ENCODE measurements around the gene RANBP6.

Gene RANBP6

DNA sequence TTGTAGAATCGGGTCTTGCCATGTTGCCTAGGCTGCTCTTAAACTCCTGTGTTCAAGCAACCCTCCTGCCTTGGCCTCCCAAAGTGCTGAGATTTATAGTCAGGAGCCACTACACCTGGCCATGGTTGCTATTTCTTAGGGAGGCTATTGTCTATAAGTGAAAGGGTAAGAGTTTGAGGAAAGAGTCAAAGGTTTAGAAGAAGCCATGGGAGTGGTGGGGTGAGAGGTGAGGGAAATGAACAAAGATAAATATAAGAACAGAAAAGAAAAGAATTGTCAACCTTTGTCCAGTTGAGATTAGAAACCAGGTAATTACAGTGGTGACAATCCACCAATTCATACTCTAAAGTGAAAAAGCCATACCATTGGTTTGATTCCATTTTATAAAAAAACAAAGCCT lies 32.6 kb upstream of the RANBP6 start:
- Histone ChIP-seq H2BK120ac (ENCODE audit: low read depth, low read length) (no peak overlapping the region), H3K27ac (ENCODE audit: low read length, poor library complexity, severe bottlenecking) (no peak overlapping the region), H3K14ac (ENCODE audit: low read length in 2 of 2) (no peak overlapping the region), H2AK5ac (ENCODE audit: low read length, severe bottlenecking) (no peak overlapping the region), H3K23ac (ENCODE audit: low read length in 2 of 2) (no peak overlapping the region), H3K9ac (ENCODE audit: low read length) (no peak overlapping the region), H3K4me3 (ENCODE audit: insufficient read depth in 1 of 2, low read depth in 1 of 2, low read length in 2 of 2) (no peak overlapping the region), H3K18ac (ENCODE audit: low read depth in 1 of 2, low read length in 2 of 2) (no peak overlapping the region), H3K36me3 (ENCODE audit: control insufficient read depth in 1 of 2, insufficient read depth in 2 of 2, low read depth in 1 of 2, low read length in 2 of 2) (no peaks in the 10 kb centered on the region), H2AFZ (ENCODE audit: low read depth, low read length) (no peak overlapping the region), H3K4me2 (ENCODE audit: low read length, poor library complexity, severe bottlenecking) (no peak overlapping the region), H3K27me3 (ENCODE audit: control insufficient read depth in 1 of 2, insufficient read depth in 1 of 2, low read length in 2 of 2) (peaks cover 17 to 25% of the 10 kb centered on the region in 2 experiments), H2BK12ac (ENCODE audit: low read length in 2 of 2) (no peak overlapping the region), H3K9me3 (ENCODE audit: control insufficient read depth, low read length) (peaks cover 1% of the 10 kb centered on the region), H2BK15ac (ENCODE audit: low read depth, poor library complexity, severe bottlenecking) (no peak overlapping the region), H3K79me1 (replicated peaks; ENCODE audit: low read length, poor library complexity, severe bottlenecking) (no peaks in the 10 kb centered on the region), H4K91ac (ENCODE audit: low read length) (no peak overlapping the region), H3K4ac (ENCODE audit: low read depth in 1 of 2, low read length in 2 of 2) (no peak overlapping the region), H4K8ac (ENCODE audit: low read length) (no peak overlapping the region), H3K4me1 (ENCODE audit: control insufficient read depth, insufficient read depth, low read depth, low read length) (no peaks in the 10 kb centered on the region), H2BK5ac (ENCODE audit: low read depth, low read length, poor library complexity, severe bottlenecking) (no peak overlapping the region)
- DNase-seq: no peak
- 100% methylated on average over 1 of the region's 1 CpG for WGBS

DNA sequence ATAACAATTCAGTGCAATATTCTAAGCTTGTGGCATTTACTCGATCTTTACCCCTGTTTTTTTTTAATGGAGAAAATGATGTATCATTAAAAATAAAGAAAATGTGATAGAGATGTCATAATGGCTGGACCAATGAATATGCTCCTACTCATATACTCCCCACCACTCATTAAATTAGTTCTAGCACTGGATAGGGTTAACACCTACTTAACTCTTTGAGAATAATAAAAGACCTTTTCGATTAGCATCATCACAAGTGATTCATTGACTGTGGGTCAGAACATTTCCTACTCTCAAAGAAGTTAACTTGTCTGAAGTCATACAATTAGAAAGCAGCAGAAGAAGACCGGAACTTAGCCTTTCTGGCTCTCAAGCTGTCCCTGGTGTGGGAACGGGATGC lies 31.6 kb upstream of the RANBP6 start:
- no peak overlapping the region for H4K91ac ChIP-seq (ENCODE audit: low read length)
- H2BK120ac ChIP-seq (ENCODE audit: low read depth, low read length): no peak overlapping the region
- no peaks in the 10 kb centered on the region for H3K36me3 ChIP-seq (ENCODE audit: control insufficient read depth in 1 of 2, insufficient read depth in 2 of 2, low read depth in 1 of 2, low read length in 2 of 2)
- H3K4me1 ChIP-seq (ENCODE audit: control insufficient read depth, insufficient read depth, low read depth, low read length): no peaks in the 10 kb centered on the region
- 87% methylated on average over 3 of the region's 4 CpGs for WGBS
- H3K4me3 ChIP-seq (ENCODE audit: insufficient read depth in 1 of 2, low read depth in 1 of 2, low read length in 2 of 2): no peak overlapping the region
- no peak overlapping the region for H3K27ac ChIP-seq (ENCODE audit: low read length, poor library complexity, severe bottlenecking)
- H2AK5ac ChIP-seq (ENCODE audit: low read length, severe bottlenecking): no peak overlapping the region
- peaks cover 4% of the 10 kb centered on the region for H3K9me3 ChIP-seq (ENCODE audit: control insufficient read depth, low read length)
- H3K4ac ChIP-seq (ENCODE audit: low read depth in 1 of 2, low read length in 2 of 2): no peak overlapping the region
- no peaks in the 10 kb centered on the region for H3K79me1 ChIP-seq (replicated peaks; ENCODE audit: low read length, poor library complexity, severe bottlenecking)
- no peak overlapping the region for H3K18ac ChIP-seq (ENCODE audit: low read depth in 1 of 2, low read length in 2 of 2)
- H2AFZ ChIP-seq (ENCODE audit: low read depth, low read length): no peak overlapping the region
- H2BK15ac ChIP-seq (ENCODE audit: low read depth, poor library complexity, severe bottlenecking): no peak overlapping the region
- H4K8ac ChIP-seq (ENCODE audit: low read length): no peak overlapping the region
- H3K14ac ChIP-seq (ENCODE audit: low read length in 2 of 2): no peak overlapping the region
- H2BK5ac ChIP-seq (ENCODE audit: low read depth, low read length, poor library complexity, severe bottlenecking): no peak overlapping the region
- H3K9ac ChIP-seq (ENCODE audit: low read length): no peak overlapping the region
- H3K27me3 ChIP-seq (ENCODE audit: control insufficient read depth in 1 of 2, insufficient read depth in 1 of 2, low read length in 2 of 2): peaks cover 17 to 25% of the 10 kb centered on the region in 2 experiments
- DNase-seq: no peak
- H2BK12ac ChIP-seq (ENCODE audit: low read length in 2 of 2): no peak overlapping the region
- no peak overlapping the region for H3K23ac ChIP-seq (ENCODE audit: low read length in 2 of 2)
- H3K4me2 ChIP-seq (ENCODE audit: low read length, poor library complexity, severe bottlenecking): no peak overlapping the region

DNA sequence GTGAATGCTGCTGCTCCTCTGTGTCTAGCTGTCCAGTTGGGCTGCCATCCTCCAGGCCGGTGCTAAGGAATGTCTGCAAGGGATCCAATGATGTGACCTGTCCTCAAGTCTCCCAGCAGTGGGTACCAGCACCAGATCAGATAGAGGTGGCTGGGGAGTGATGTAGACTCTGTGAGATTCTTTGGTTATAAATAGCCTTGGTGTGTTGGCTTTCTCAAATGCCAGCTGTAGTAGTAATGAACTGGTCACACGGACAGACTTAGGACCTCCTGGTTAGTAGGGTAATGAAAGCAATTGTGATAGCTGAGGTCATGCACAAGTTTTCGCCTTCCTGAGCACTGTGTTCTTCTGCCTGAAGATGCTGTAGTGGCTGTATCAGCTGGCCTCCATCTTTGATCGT lies 29.9 kb upstream of the RANBP6 start:
- Histone ChIP-seq H3K9me3 (ENCODE audit: control insufficient read depth, low read length) (peaks cover 4% of the 10 kb centered on the region), H2AFZ (ENCODE audit: low read depth, low read length) (no peak overlapping the region), H3K4me2 (ENCODE audit: low read length, poor library complexity, severe bottlenecking) (no peak overlapping the region), H4K8ac (ENCODE audit: low read length) (no peak overlapping the region), H3K27ac (ENCODE audit: low read length, poor library complexity, severe bottlenecking) (no peak overlapping the region), H3K79me1 (replicated peaks; ENCODE audit: low read length, poor library complexity, severe bottlenecking) (no peaks in the 10 kb centered on the region), H2BK120ac (ENCODE audit: low read depth, low read length) (no peak overlapping the region), H3K18ac (ENCODE audit: low read depth in 1 of 2, low read length in 2 of 2) (no peak overlapping the region), H3K36me3 (ENCODE audit: control insufficient read depth in 1 of 2, insufficient read depth in 2 of 2, low read depth in 1 of 2, low read length in 2 of 2) (no peaks in the 10 kb centered on the region), H3K23ac (ENCODE audit: low read length in 2 of 2) (no peak overlapping the region), H2BK15ac (ENCODE audit: low read depth, poor library complexity, severe bottlenecking) (no peak overlapping the region), H3K4ac (ENCODE audit: low read depth in 1 of 2, low read length in 2 of 2) (no peak overlapping the region), H2AK5ac (ENCODE audit: low read length, severe bottlenecking) (no peak overlapping the region), H3K14ac (ENCODE audit: low read length in 2 of 2) (no peak overlapping the region), H4K91ac (ENCODE audit: low read length) (no peak overlapping the region), H3K27me3 (ENCODE audit: control insufficient read depth in 1 of 2, insufficient read depth in 1 of 2, low read length in 2 of 2) (peaks cover 17 to 25% of the 10 kb centered on the region in 2 experiments), H2BK5ac (ENCODE audit: low read depth, low read length, poor library complexity, severe bottlenecking) (no peak overlapping the region), H3K9ac (ENCODE audit: low read length) (no peak overlapping the region), H2BK12ac (ENCODE audit: low read length in 2 of 2) (no peak overlapping the region), H3K4me1 (ENCODE audit: control insufficient read depth, insufficient read depth, low read depth, low read length) (no peaks in the 10 kb centered on the region), H3K4me3 (ENCODE audit: insufficient read depth in 1 of 2, low read depth in 1 of 2, low read length in 2 of 2) (no peak overlapping the region)
- DNase-seq: no peak
- WGBS: 87% methylated on average over 4 of the region's 4 CpGs

DNA sequence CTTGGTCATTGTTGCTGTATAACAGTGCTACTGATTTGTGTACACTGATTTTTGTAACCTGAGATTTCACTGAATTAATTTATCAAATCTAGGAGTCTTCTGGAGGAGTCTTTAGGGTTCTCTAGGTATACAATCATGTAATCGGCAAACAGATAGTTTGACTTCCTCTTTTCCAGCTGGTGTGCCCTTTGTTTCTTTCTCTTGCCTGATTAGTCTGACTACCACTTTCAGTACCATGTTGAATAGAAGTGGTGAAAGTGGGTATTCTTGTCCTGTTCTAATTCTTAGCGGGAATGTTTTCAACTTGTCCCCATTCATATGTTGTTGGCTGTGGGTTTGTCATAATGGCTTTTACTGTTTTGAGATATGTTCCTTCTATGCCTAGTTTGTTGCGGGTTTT lies 24.7 kb upstream of the RANBP6 start:
- 98% methylated on average over 2 of the region's 3 CpGs for WGBS
- Histone ChIP-seq H4K8ac (ENCODE audit: low read length) (no peak overlapping the region), H3K4me2 (ENCODE audit: low read length, poor library complexity, severe bottlenecking) (no peak overlapping the region), H3K4ac (ENCODE audit: low read depth in 1 of 2, low read length in 2 of 2) (no peak overlapping the region), H4K91ac (ENCODE audit: low read length) (no peak overlapping the region), H3K4me1 (ENCODE audit: control insufficient read depth, insufficient read depth, low read depth, low read length) (peaks cover 1% of the 10 kb centered on the region), H3K9me3 (ENCODE audit: control insufficient read depth, low read length) (peaks cover 4% of the 10 kb centered on the region), H3K23ac (ENCODE audit: low read length in 2 of 2) (no peak overlapping the region), H3K36me3 (ENCODE audit: control insufficient read depth in 1 of 2, insufficient read depth in 2 of 2, low read depth in 1 of 2, low read length in 2 of 2) (no peaks in the 10 kb centered on the region), H3K27ac (ENCODE audit: low read length, poor library complexity, severe bottlenecking) (no peak overlapping the region), H3K4me3 (ENCODE audit: insufficient read depth in 1 of 2, low read depth in 1 of 2, low read length in 2 of 2) (no peak overlapping the region), H2BK120ac (ENCODE audit: low read depth, low read length) (no peak overlapping the region), H2AFZ (ENCODE audit: low read depth, low read length) (no peak overlapping the region), H3K9ac (ENCODE audit: low read length) (no peak overlapping the region), H2BK12ac (ENCODE audit: low read length in 2 of 2) (no peak overlapping the region), H3K14ac (ENCODE audit: low read length in 2 of 2) (no peak overlapping the region), H2BK15ac (ENCODE audit: low read depth, poor library complexity, severe bottlenecking) (no peak overlapping the region), H3K79me1 (replicated peaks; ENCODE audit: low read length, poor library complexity, severe bottlenecking) (no peaks in the 10 kb centered on the region), H3K27me3 (ENCODE audit: control insufficient read depth in 1 of 2, insufficient read depth in 1 of 2, low read length in 2 of 2) (peaks cover 3 to 5% of the 10 kb centered on the region in 2 experiments), H3K18ac (ENCODE audit: low read depth in 1 of 2, low read length in 2 of 2) (no peak overlapping the region), H2BK5ac (ENCODE audit: low read depth, low read length, poor library complexity, severe bottlenecking) (no peak overlapping the region), H2AK5ac (ENCODE audit: low read length, severe bottlenecking) (no peak overlapping the region)
- DNase-seq: no peak
